Left lung (tissue), 10 donors: ENCODE measurements around the gene MDGA2. TPM values are rescaled to one million over a fixed set of nuclear protein-coding genes. Genes with fewer than 3 reads are reported as not detected.

Experiments
- ATAC-seq: fragments of 200-7000 bp; cut with Tn5 transposase; one replicate; pipeline ENCODE4 v1.9.1; 2020; ENCODE audit warnings: moderate library complexity
- DNase-seq, 4 donors: peaks; one replicate each; pipeline ENCODE4 v3.0.0-alpha.2; 2013 to 2020
- H3K27ac ChIP-seq, 2 donors: fragments of 200-600 bp; sonication (generic) in 1 of 2; one replicate each; pipeline versions ENCODE4 v1.5.0 to v1.8.0; 2020 to 2021
- H3K27me3 ChIP-seq, 2 donors: fragments of 200-600 bp; sonication (generic) in 1 of 2; one replicate each; pipeline versions ENCODE4 v1.5.0 to v1.8.0; 2020 to 2021
- H3K36me3 ChIP-seq, 2 donors: fragments of 200-600 bp; sonication (generic) in 1 of 2; one replicate each; pipeline versions ENCODE4 v1.5.0 to v1.8.0; 2020 to 2021
- H3K4me1 ChIP-seq, 2 donors: fragments of 200-600 bp; one replicate each; pipeline ENCODE4 v1.8.0; 2021
- H3K4me3 ChIP-seq, 2 donors: fragments of 200-600 bp; sonication (generic) in 1 of 2; one replicate each; pipeline versions ENCODE4 v1.5.0 to v1.8.0; 2020 to 2021; ENCODE audit warnings: mild to moderate bottlenecking in 1 of 2
- H3K9me3 ChIP-seq, 2 donors: fragments of 200-600 bp; sonication (generic) in 1 of 2; one replicate each; pipeline versions ENCODE4 v1.5.0 to v1.8.0; 2020 to 2021
- intact Hi-C, 2 donors: fragments of 100-400 bp; cut with DNase I; formaldehyde crosslinking; loops; one replicate each; pipeline versions ENCODE4 v1.11.2 to v1.14.2; 2022
- polyA plus RNA-seq, 6 donors: library from polyadenylated mRNA; unstranded; fragments of 120-200 nt; gene quantifications; one replicate each; pipeline ENCODE4 v1.2.1, GENCODE V29; 2013; ENCODE audit not compliant: insufficient read length in 6 of 6
- total RNA-seq, 2 donors: library from RNA; stranded (reverse); fragmentation: NEBNext Ultra II Directional; extraction: Animal tissue kit (Norgen Biotek cat#: 25700); gene quantifications; one replicate each; pipeline ENCODE4 v1.2.1, GENCODE V29; 2021
- TF ChIP-seq, protein P1 (sequence below), 2 donors: fragments of 200-600 bp; sonication (generic) in 1 of 2; IDR thresholded peaks; one replicate each; pipeline versions ENCODE4 v1.5.0 to v1.8.0; 2021; ENCODE audit warnings: antibody characterized with exemption in 2 of 2
- donor health status: DM: no; HTN: yes; CAD: no.
- donor health status: DM: no; HTN: no; CAD: no.

MDGA2 gene
- total and polyA plus RNA-seq, 8 donors = 0.14 to 0.62 (median 0.36) TPM; not detected in 1

DNA sequence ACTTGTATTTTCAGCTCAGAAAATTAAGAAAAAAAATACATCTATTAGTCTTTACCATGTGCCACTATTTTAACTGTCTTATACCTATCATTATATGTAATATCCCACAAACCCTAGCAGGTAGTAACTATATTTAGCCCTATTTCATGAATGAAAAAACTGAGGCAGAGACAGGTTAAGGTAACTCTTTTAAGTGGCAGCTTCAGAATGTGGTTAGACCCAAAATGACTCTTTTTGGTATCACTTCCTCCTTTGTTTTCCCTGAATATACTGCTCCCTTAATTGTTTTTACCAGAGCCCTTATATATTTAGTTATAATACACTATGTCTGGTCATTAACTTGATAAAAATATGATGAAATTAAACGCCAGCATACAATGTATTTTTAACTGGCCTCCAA, 788.3 kb downstream of the MDGA2 start:
- ATAC-seq (no peak), DNase-seq (no peak)
- Histone ChIP-seq H3K27ac (no peak overlapping the region), H3K27me3 (no peaks in the 10 kb centered on the region), H3K9me3 (no peaks in the 10 kb centered on the region), H3K4me3 (no peak overlapping the region), H3K4me1 (no peaks in the 10 kb centered on the region), H3K36me3 (no peaks in the 10 kb centered on the region)
- TF ChIP-seq, protein P1, sequence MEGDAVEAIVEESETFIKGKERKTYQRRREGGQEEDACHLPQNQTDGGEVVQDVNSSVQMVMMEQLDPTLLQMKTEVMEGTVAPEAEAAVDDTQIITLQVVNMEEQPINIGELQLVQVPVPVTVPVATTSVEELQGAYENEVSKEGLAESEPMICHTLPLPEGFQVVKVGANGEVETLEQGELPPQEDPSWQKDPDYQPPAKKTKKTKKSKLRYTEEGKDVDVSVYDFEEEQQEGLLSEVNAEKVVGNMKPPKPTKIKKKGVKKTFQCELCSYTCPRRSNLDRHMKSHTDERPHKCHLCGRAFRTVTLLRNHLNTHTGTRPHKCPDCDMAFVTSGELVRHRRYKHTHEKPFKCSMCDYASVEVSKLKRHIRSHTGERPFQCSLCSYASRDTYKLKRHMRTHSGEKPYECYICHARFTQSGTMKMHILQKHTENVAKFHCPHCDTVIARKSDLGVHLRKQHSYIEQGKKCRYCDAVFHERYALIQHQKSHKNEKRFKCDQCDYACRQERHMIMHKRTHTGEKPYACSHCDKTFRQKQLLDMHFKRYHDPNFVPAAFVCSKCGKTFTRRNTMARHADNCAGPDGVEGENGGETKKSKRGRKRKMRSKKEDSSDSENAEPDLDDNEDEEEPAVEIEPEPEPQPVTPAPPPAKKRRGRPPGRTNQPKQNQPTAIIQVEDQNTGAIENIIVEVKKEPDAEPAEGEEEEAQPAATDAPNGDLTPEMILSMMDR (IDR thresholded peaks at IDR 0.05) = no peak
- intact Hi-C loops = no loop called here

DNA sequence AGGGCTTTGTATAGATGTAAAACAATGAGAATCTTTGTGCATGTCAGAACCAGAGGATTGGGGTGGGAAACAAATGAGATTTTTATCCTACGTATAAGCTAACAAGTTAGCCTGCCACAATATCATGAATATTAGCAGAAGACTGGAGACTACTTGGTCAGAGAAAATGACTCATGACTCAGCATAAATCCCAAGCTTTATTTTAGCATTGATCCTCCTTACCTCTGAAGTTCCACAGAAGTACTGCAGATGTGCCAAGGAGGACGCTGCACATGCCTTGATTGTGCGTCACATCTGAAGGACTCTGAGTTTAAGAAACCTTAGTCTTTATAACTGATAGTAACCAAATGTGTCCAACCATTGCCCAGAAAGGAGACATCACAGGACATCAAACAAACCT, 789.8 kb downstream of the MDGA2 start:
- Histone ChIP-seq H3K27me3 (no peaks in the 10 kb centered on the region), H3K36me3 (no peaks in the 10 kb centered on the region), H3K4me3 (no peak overlapping the region), H3K9me3 (no peaks in the 10 kb centered on the region), H3K27ac (no peak overlapping the region), H3K4me1 (no peaks in the 10 kb centered on the region)
- TF ChIP-seq, protein P1 (IDR thresholded peaks at IDR 0.05) = no peak
- intact Hi-C loops = no loop called here
- ATAC-seq (no peak), DNase-seq (no peak)

DNA sequence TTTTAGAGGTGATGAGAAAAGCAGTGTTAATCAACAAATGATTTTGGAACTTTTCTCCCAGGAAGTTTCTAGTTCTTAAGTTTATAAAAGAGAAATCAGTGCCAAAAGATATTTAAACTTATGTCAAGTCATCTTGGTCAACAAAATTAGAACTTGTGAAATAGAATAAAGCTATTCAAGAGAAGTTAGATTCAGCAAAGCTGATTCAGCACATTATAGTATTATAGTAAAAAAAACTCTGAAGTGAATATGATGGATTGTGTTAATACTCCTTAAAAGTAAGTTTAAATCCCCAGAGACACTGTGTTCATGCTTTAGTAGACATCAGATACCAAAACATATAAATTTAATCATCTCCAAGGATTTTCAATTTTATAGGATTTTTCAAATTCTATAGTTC, 813.7 kb downstream of the MDGA2 start:
- no peak for ATAC-seq
- Histone ChIP-seq H3K9me3 (no peaks in the 10 kb centered on the region), H3K4me1 (no peaks in the 10 kb centered on the region), H3K27me3 (no peaks in the 10 kb centered on the region), H3K36me3 (no peaks in the 10 kb centered on the region), H3K4me3 (no peak overlapping the region), H3K27ac (no peak overlapping the region)
- no peak for DNase-seq
- TF ChIP-seq, protein P1 (IDR thresholded peaks at IDR 0.05) = no peak
- intact Hi-C loops = no loop called here

DNA sequence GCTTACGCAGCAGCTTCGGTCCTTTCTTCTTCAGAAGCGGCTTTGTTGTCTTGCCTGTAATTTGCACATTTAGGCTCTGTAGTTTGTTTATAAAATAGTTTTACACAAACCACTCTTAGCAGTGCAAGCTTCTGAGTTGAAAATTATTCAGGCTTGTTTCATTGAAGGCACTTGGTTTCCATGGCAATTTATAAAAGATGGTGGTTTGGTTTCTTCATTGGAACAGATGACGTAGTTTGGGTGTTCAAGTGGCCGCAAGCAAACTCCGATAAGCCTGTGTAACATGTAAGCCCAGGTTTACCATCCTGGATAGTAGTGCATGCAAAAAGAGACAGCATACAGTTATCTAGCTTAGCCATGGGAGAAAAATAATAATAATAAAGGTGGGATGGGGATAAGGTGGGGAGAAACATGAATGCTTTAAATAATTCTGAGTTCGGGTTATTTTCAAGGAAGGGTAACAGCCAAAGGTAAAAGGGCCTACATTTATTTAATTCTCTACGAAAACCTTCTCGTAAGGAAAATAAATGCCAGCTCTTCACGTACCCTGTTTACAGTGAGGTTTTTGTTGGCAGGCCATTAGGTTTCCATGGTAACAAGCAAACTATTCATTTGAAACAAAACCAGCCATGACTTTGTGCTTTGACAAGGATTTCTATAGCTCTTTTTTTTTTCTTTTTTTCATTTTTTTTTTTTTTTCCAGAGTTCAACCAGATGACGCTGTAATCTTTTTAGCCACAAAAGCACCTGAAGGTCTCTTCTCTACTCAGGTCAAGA, 834.3 kb downstream of the MDGA2 start:
- intact Hi-C loops = no loop called here

DNA sequence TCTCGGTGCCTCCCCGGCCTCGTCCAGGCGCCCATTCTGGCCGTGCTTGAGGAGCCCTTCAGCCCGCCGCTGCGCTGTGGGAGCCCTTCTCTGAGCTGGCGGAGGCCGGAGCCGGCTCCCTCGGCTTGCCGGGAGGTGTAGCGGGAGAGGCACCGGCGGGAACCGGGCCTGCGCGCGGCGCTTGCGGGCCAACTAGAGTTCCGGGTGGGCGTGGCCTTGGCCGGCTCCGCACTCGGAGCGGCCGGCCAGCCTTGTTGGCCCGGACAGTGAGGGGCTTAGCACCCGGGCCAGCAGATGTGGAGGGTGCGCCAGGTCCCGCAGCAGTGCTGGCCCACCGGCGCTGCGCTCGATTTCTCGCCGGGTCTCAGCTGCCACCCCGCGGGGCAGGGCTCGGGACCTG, 855.1 kb downstream of the MDGA2 start:
- TF ChIP-seq, protein P1 (IDR thresholded peaks at IDR 0.05) = no peak
- Histone ChIP-seq H3K27me3 (no peaks in the 10 kb centered on the region), H3K27ac (no peak overlapping the region), H3K4me3 (no peak overlapping the region), H3K9me3 (peaks cover 0 to 9% of the 10 kb centered on the region in 2 donors), H3K4me1 (no peaks in the 10 kb centered on the region), H3K36me3 (no peaks in the 10 kb centered on the region)
- intact Hi-C loops = no loop called here
- DNase-seq (peak in 1 of 4 donors; percentile 76), ATAC-seq (no peak)

More for the DNA sequence above, 834.3 kb downstream of the MDGA2 start:
- peak in 1 of 4 donors; percentile 21 for DNase-seq
- Histone ChIP-seq H3K27me3 (no peaks in the 10 kb centered on the region), H3K27ac (no peak overlapping the region), H3K4me1 (no peaks in the 10 kb centered on the region), H3K4me3 (no peak overlapping the region), H3K36me3 (no peaks in the 10 kb centered on the region), H3K9me3 (peaks cover 0 to 3% of the 10 kb centered on the region in 2 donors)
- ATAC-seq = no peak
- TF ChIP-seq, protein P1 (IDR thresholded peaks at IDR 0.05) = no peak
